NCI-H345 treated with DMSO at 0.1 percent for 48 hours (cell line): ENCODE results near the gene HOPX.
"Not testable (repeated sequence)": the region's sequence is repeated elsewhere in the genome, so short reads cannot be mapped to it uniquely, and the experiment has no call there.

Experiments
- DNase-seq: peaks from one replicate; lab custom pipeline; 2025; ENCODE audit not compliant: unreplicated experiment; lab: John Stamatoyannopoulos, UW

The HOPX gene

GRCh38 chr4:56655627-56656345 is 25.3 kb downstream of the HOPX start:
- no peak for DNase-seq

GRCh38 chr4:56655209-56655626 is 25.9 kb downstream of the HOPX start:
- no peak for DNase-seq

GRCh38 chr4:56654238-56654632 is 26.9 kb downstream of the HOPX start:
- no peak for DNase-seq

DNA sequence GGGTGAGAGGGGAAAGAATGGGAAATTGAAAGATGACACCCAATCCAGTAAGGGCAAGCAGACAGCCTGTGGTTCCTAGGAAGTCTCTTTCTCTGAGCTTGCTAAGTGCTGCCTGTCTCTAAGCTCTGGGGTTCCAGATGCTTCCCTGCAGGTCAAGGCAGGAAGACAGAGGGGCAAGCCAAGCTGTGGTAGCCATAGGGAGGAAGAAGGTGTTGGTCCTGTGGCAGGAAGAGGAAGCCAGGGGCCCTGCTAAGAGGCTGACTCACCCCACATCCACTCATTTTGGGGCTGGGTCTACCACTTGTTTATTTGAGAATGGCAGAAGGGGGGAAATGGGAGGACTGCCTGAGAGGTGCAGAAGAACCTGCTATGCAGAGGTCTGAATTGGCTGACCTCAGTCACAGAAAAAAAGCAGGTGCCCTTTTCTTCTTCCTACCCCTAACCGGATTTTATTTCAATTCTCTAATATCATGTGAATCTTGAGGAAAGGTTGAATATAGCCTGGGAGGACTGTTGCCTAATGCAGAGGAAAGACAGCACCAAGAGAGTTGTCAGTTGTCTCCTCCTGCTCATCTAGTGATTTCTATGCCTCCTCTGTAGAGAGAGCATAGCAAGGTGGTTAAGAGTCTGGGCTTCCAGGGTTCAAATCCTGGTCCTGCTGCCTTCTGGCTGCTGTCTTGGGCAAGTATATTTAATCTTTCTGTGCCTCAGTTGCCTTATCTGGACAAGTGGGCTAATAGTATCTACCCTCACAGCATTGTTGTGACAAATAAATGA is 27.4 kb downstream of the HOPX start:
- no peak for DNase-seq

- no peak for DNase-seq
Measured at GRCh38 chr4:56652196-56652595, 28.9 kb downstream of the HOPX start.

- DNase-seq: no peak
Measured at GRCh38 chr4:56651056-56651350, 30.1 kb downstream of the HOPX start.

DNA sequence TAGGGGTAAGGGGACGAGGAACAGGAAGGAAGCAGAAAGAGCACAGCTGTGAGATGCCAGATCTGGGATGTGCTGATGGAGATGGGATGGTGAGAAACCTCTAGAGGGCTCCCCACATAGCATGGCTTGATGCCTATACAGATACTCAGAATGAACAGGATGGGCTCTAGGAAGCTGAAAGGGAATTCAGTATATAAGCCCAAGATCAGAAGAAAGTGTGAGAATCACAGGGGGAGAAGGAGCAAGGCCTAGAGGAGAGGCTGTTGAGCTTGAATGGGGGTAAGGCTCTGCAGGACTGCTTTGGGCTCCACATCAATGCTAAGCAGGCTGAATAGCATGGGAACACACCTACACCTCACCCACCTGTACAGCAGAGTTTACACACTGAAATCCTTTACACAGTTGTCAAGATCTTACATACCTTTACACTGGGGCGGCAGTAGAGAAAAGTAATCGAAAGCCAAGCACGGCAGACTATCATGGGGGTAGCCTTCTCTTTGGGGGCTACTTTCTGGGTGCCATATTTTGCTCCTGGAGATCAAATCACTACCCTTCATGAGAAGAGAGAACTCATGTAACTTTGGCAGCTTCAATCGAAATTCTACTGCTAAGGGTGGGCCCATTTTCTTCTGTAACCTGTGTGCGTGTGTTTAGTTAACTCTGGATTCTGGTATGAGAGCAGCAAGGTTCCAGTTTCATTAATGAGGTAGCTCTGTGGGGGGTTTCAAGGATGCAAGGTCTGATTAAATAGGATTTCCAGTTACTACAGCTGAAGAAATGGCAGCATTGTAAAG is 30.6 kb downstream of the HOPX start:
- no peak for DNase-seq

GRCh38 chr4:56649445-56650261 is 31.4 kb downstream of the HOPX start:
- DNase-seq: no peak

DNA sequence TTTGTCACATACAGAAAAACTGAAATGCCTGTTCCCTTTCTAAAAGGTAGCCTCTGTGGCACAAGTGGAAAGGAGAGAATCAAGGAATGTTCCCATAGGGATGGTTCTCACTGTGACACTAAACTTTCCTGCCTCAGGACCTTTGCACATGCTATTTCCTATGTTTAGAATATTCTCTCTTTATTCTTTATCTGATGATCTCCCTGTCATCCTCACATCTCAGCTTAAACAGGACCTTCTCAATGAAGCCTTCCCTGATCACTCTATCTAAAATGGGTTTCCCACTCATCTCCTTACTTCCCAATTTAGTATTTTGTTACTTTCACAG is 32.3 kb downstream of the HOPX start:
- no peak for DNase-seq

DNA sequence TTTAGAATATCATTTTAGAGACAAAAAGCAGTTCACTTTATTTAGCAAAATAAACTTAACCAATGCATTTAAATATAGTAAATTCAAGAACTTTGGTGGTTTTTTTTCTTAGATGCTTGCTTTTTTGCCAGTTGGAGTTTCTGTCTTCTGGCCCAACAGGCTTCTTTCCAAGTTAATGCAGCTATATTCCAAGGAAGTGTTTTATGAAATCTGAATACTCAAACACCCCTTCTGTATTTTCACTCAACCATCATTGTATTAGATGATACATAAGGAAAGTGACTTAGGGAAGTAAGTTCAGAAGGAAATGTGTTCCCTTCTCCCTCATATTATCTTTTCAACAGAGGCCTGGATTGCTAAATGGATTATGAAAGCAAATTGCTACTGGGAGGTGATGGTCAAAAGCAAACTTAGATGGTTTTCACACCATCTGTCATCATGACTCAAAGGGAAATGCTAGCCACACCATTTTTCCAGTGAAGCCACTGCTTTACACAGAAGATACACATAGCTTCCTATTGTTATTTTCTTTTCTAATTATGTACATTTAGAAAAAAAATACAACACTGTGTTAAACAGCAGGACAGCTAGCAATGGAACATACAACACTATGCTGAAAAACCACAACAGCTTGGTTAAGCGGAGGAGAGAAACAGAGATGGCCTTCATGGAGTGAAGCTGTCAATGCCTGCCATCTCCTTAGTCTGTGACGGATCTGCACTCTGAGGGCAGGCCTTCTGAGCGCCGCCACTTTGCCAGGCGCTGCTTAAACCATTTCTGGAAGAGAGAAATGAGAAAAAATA is 32.9 kb downstream of the HOPX start:
- DNase-seq: no peak

- no peak for DNase-seq
Measured at GRCh38 chr4:56646341-56646740, 34.8 kb downstream of the HOPX start.

- no peak for DNase-seq
Measured at GRCh38 chr4:56643596-56643995, 37.5 kb downstream of the HOPX start.

GRCh38 chr4:56641494-56642051 is 39.5 kb downstream of the HOPX start:
- no peak for DNase-seq

GRCh38 chr4:56640621-56641493 is 40.2 kb downstream of the HOPX start:
- DNase-seq: no peak

GRCh38 chr4:56637791-56638190 is 43.3 kb downstream of the HOPX start:
- DNase-seq: no peak

- no peak for DNase-seq
Measured at GRCh38 chr4:56637154-56637553, 43.9 kb downstream of the HOPX start.

- DNase-seq: not testable (repeated sequence)
Measured at GRCh38 chr4:56634954-56635353, 46.1 kb downstream of the HOPX start.

DNA sequence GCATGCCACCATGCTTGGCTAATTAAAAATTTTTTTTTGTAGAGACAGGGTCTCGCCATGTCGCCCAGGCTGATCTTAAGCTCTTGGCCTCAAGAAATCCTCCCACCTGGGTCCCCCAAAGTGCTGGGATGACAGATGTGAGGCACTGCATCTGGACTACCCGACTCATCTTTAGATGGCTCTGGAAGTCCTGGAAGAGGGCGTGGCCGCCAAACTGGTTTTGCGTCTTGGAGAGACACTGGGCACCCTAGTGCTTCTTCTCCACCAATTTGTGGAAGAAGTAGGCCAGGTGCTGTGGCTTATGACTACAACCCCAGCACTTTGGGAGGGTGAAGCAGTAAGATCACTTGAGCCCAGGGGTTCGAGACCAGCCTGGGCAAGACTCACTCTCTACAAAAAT is 47.6 kb downstream of the HOPX start:
- DNase-seq: no peak
